Endodermal cell (in vitro differentiated cells): ENCODE measurements around the gene INPP4B. TPM values are rescaled to one million over a fixed set of nuclear protein-coding genes. Genes with fewer than 3 reads are reported as not detected.

ENCODE experiments used
- DNase-seq: peaks from one replicate; pipeline ENCODE4 v3.0.0-alpha.2; 2017
- H3K27ac ChIP-seq: 2 replicates; pipeline ENCODE4 v1.5.1; 2013; ENCODE audit warnings: mild to moderate bottlenecking, low read depth, low read length, moderate library complexity
- H3K27me3 ChIP-seq: 2 replicates; pipeline ENCODE4 v1.6.1; 2013; ENCODE audit warnings: mild to moderate bottlenecking, low read length, moderate library complexity; ENCODE audit not compliant: insufficient read depth, control insufficient read depth, poor library complexity, severe bottlenecking
- H3K36me3 ChIP-seq: 2 replicates; pipeline ENCODE4 v1.7.0; 2013; ENCODE audit warnings: mild to moderate bottlenecking, low read length, moderate library complexity; ENCODE audit not compliant: control insufficient read depth, insufficient read depth
- H3K4me1 ChIP-seq: one replicate; pipeline ENCODE4 v1.7.0; 2013; ENCODE audit warnings: low read length; ENCODE audit not compliant: control insufficient read depth, insufficient read depth
- H3K4me3 ChIP-seq: 2 replicates; pipeline ENCODE4 v1.5.1; 2013; ENCODE audit warnings: mild to moderate bottlenecking, low read length, moderate library complexity
- H3K9ac ChIP-seq: 2 replicates; pipeline ENCODE4 v1.6.1; 2013; ENCODE audit warnings: mild to moderate bottlenecking, low read length, moderate library complexity; ENCODE audit not compliant: poor library complexity, severe bottlenecking; ENCODE audit errors: extremely low read depth
- H3K9me3 ChIP-seq: 2 replicates; pipeline ENCODE4 v1.6.1; 2013; ENCODE audit warnings: mild to moderate bottlenecking, low read length, moderate library complexity; ENCODE audit not compliant: control insufficient read depth
- H3K27ac Mint-ChIP-seq: 2 replicates; pipeline ENCODE4 v1.8.0; 2020; ENCODE audit warnings: mixed read lengths
- H3K27me3 Mint-ChIP-seq: 2 replicates; pipeline ENCODE4 v1.8.0; 2021; ENCODE audit warnings: mild to moderate bottlenecking, mixed read lengths; ENCODE audit not compliant: insufficient read depth
- H3K36me3 Mint-ChIP-seq: 2 replicates; pipeline ENCODE4 v1.8.0; 2020; ENCODE audit warnings: low read depth, mixed read lengths
- H3K4me1 Mint-ChIP-seq: 2 replicates; pipeline ENCODE4 v1.8.0; 2020; ENCODE audit warnings: mixed read lengths
- H3K4me3 Mint-ChIP-seq: 2 replicates; pipeline ENCODE4 v1.8.0; 2020; ENCODE audit warnings: mild to moderate bottlenecking, moderate library complexity, mixed read lengths
- H3K9me3 Mint-ChIP-seq: 2 replicates; pipeline ENCODE4 v1.8.0; 2020; ENCODE audit warnings: mild to moderate bottlenecking, mixed read lengths
- WGBS, 2 experiments: methylation state at CpG; one replicate each; pipeline versions ENCODE4 v1.1.5 to v1.1.7; 2013; ENCODE audit warnings: missing lambda C conversion rate in 2 of 2, mixed read lengths in 1 of 2; ENCODE audit not compliant: insufficient coverage in 1 of 2, insufficient read length in 1 of 2; 5-methylcytosine and 5-hydroxymethylcytosine counted together
- total RNA-seq, 2 donors: library from RNA; stranded (reverse); fragmentation: NEBNext Ultra II Directional in 1 of 2; extraction: Animal tissue kit (Norgen Biotek cat#: 25700) in 1 of 2; gene quantifications; 2 replicates in 1 of 2; 3 replicates in 1 of 2; pipeline ENCODE4 v1.2.1, GENCODE V29; 2021
- TF ChIP-seq, protein P1 (sequence below): fragments of 200-600 bp; sonication (generic); conservative IDR thresholded peaks from 2 replicates; pipeline ENCODE4 v1.5.0; 2021; ENCODE audit warnings: antibody characterized with exemption, mild to moderate bottlenecking

INPP4B gene
- total RNA-seq, 2 donors from 2014 or later = 0.64 to 0.66 TPM

GRCh38 chr4:142383354-142383753, 462.7 kb downstream of the INPP4B start:
- no peaks in the 10 kb centered on the region for H3K27me3 Mint-ChIP-seq
- H3K4me1 Mint-ChIP-seq = peaks cover 8% of the 10 kb centered on the region

GRCh38 chr4:142380052-142380602, 466.0 kb downstream of the INPP4B start:
- WGBS, 2 experiments = 65 to 69% methylated on average over 4 to 5 of the region's 5 CpGs
- H3K36me3 Mint-ChIP-seq = no peaks in the 10 kb centered on the region
- no peaks in the 10 kb centered on the region for H3K27me3 Mint-ChIP-seq
- Histone ChIP-seq H3K9me3 (no peaks in the 10 kb centered on the region), H3K27ac (no peak overlapping the region), H3K4me3 (no peak overlapping the region), H3K9ac (no peak overlapping the region), H3K4me1 (peaks cover 6% of the 10 kb centered on the region), H3K27me3 (no peaks in the 10 kb centered on the region), H3K36me3 (no peaks in the 10 kb centered on the region)
- TF ChIP-seq, protein P1, sequence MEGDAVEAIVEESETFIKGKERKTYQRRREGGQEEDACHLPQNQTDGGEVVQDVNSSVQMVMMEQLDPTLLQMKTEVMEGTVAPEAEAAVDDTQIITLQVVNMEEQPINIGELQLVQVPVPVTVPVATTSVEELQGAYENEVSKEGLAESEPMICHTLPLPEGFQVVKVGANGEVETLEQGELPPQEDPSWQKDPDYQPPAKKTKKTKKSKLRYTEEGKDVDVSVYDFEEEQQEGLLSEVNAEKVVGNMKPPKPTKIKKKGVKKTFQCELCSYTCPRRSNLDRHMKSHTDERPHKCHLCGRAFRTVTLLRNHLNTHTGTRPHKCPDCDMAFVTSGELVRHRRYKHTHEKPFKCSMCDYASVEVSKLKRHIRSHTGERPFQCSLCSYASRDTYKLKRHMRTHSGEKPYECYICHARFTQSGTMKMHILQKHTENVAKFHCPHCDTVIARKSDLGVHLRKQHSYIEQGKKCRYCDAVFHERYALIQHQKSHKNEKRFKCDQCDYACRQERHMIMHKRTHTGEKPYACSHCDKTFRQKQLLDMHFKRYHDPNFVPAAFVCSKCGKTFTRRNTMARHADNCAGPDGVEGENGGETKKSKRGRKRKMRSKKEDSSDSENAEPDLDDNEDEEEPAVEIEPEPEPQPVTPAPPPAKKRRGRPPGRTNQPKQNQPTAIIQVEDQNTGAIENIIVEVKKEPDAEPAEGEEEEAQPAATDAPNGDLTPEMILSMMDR = no peak
- no peak overlapping the region for H3K27ac Mint-ChIP-seq
- no peak overlapping the region for H3K4me3 Mint-ChIP-seq
- peaks cover 13% of the 10 kb centered on the region for H3K4me1 Mint-ChIP-seq
- no peak for DNase-seq
- no peaks in the 10 kb centered on the region for H3K9me3 Mint-ChIP-seq

More at GRCh38 chr4:142383354-142383753, 462.7 kb downstream of the INPP4B start:
- H3K9me3 ChIP-seq = no peaks in the 10 kb centered on the region
- no peak for DNase-seq
- no peak overlapping the region for H3K4me3 ChIP-seq
- no peaks in the 10 kb centered on the region for H3K36me3 ChIP-seq
- H3K27me3 ChIP-seq = no peaks in the 10 kb centered on the region
- Mint-ChIP-seq H3K4me3 (no peak overlapping the region), H3K27ac (no peak overlapping the region), H3K36me3 (no peaks in the 10 kb centered on the region), H3K9me3 (no peaks in the 10 kb centered on the region)
- TF ChIP-seq, protein P1 = no peak
- H3K4me1 ChIP-seq = peaks cover 6% of the 10 kb centered on the region
- H3K27ac ChIP-seq = no peak overlapping the region
- H3K9ac ChIP-seq = no peak overlapping the region

DNA sequence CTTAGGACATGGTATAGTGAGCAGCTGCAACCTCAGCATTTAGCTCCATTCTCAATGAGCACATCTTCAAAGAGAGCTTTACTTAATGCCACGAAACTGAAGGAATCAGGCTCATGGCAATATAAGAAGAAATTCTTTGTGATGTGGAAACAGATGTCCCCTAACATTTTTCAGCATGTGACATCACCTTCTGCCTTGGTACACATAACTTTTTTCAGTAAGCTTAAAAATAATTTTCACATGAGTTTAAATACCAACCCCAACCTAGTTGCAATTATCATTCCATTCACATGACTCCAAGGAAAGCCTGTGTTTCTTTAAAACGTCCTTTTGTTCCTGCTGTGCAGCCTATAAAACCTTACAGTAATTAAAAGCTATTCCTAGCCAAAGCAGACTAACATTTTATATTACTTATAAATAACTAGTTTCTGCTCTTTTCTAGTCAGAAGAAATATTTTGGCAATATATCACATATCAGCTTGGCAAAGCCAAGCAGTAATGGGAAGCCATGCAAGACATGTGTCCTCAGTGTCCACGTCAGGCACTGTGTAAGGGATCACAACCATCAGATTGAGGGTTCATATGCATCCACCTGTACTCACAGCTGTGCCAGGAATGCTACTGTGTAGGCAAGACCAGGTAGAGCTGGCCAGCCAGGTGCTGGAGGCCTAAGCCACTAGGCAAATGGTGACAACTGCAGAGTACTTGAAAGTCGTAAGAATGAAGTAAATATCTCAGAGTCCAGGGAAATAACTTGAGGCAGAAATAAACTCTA, 466.6 kb downstream of the INPP4B start:
- Mint-ChIP-seq H3K27me3 (no peaks in the 10 kb centered on the region), H3K36me3 (no peaks in the 10 kb centered on the region), H3K9me3 (no peaks in the 10 kb centered on the region), H3K4me3 (no peak overlapping the region), H3K27ac (no peak overlapping the region), H3K4me1 (peaks cover 16% of the 10 kb centered on the region)
- no peaks in the 10 kb centered on the region for H3K27me3 ChIP-seq
- no peak overlapping the region for H3K9ac ChIP-seq
- no peak overlapping the region for H3K4me3 ChIP-seq
- 83 to 86% methylated on average over 3 to 4 of the region's 4 CpGs for WGBS, 2 experiments
- H3K4me1 ChIP-seq = peaks cover 6% of the 10 kb centered on the region
- no peak overlapping the region for H3K27ac ChIP-seq
- no peaks in the 10 kb centered on the region for H3K9me3 ChIP-seq
- no peaks in the 10 kb centered on the region for H3K36me3 ChIP-seq
- TF ChIP-seq, protein P1 = no peak
- DNase-seq = peak; percentile 59
